ENCODE results near the gene CCDC14.
"Not testable (repeated sequence)": the region's sequence is repeated elsewhere in the genome, so short reads cannot be mapped to it uniquely, and the experiment has no call there.

CCDC14 gene

GRCh38 chr3:123899300-123899865 is 61.6 kb downstream of the CCDC14 start:
- DNase-seq: no peak

- no peak for DNase-seq
Observed at GRCh38 chr3:123893012-123893411, 68.0 kb downstream of the CCDC14 start.

- DNase-seq: no peak
Observed at GRCh38 chr3:123892195-123892594, 68.8 kb downstream of the CCDC14 start.

DNA sequence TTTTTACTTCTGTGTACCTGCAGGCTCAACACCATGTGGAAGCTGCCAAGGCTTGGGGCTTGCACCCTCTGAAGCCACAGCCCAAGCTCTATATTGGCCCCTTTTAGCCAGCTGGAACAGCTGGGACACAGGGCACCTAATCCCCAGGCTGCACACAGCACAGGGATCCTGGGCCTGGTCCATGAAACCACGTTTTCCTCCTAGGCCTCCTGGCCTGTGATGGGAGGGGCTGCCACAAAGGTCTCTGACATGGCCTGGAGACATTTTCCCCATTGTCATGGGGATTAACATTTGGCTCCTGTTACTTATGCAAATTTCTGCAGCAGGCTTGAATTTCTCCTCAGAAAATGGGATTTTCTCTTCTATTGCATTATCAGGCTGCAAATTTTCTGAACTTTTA is 70.0 kb downstream of the CCDC14 start:
- not testable (repeated sequence) for DNase-seq

GRCh38 chr3:123890162-123890561 is 70.9 kb downstream of the CCDC14 start:
- not testable (repeated sequence) for DNase-seq

DNA sequence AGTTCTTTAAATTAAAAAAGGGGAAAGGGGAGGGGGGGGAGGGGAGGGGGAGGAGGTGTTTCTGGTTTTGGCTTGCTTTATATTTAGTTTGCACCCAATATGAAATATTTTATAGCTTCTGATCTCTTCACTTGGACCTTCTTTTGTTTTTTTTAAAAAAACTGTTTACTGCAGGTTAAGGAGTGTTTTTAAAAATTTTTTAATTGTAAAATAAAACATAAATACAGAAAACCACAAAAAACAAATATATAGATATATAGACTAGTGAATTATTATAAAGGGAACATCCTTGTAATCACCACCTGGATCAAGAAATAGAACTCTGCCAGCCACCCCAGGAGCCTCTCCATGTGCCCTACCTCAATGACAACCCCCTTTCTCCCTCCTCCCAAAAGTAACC is 76.0 kb downstream of the CCDC14 start:
- DNase-seq: no peak

DNA sequence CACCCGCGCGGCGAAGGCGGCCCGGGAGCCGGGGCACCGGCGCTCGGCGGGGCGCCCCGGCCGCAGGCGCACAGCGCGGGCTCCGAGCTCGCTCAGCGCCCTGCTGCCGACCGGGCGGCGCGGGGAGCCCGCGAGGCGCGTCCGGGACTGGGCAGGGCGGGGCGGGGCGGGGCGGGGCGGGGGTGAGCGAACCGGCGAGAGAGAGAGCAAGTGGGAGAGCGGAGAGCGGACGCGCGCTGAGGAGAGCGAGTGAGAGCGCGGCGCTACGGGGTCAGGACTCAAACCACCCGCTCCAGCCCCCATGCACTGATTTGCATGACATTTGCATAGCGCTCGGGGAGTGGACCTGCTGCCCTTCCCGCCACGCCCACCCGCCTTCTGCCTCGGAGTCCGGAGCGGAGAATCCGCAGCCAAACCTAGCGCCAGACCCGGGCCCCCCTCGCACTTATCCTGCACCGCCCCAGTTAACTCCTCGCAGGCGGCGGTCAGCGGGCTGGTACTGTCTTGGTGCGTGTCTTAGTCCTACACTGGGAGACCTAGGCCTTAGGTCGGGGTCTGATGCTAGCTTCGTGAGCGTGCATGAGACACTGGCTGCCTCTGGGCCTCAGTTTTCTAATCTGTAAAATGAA is 76.7 kb downstream of the CCDC14 start, which contains the start of gene MYLK:
MYLK (minus strand) TSS at position 130 of the 629 bp plus-strand sequence. CDS start 90,491 bp downstream, outside the sequence.
- DNase-seq: no peak

- no peak for DNase-seq
Observed at GRCh38 chr3:123883701-123884202, 77.3 kb downstream of the CCDC14 start.

DNA sequence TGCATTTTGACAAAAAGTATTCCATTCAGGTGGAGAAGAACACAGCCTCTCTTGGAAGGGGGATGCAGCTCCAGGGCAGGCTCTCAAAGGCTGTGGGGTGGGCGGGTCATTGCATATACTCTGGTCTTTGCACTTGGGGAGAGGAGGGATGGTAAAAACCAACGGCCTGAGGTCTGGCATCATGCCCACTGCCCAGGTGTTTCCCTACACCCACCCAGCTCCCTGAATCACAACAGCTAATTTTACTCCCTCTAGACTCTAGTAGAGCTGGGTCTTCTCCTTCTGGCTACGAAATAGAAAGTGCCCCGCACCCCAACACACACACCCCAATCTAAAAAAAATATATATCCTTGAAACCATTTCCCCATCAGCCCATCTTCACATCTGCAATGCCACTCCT is 77.9 kb downstream of the CCDC14 start:
- no peak for DNase-seq

DNA sequence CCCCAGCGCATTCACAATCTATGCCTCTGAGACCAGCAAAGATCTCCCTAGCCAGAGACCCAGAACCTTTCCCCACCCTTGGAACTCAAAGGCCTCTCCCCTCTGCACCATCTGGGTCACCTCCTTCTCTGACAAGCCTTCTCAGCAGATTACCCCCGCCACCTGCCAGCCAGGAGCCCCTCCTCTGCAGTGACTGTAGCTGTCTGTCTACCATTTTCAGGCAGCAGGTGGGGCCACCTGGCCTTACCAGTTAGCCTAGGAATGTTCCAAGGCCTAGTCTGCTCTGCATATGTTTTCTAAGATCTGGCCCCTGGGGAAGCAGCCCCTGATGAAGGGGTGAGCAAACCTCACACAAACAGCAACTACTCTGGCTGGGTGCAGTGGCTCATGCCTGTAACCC is 79.3 kb downstream of the CCDC14 start:
- no peak for DNase-seq

GRCh38 chr3:123880998-123881561 is 79.9 kb downstream of the CCDC14 start:
- no peak for DNase-seq

DNA sequence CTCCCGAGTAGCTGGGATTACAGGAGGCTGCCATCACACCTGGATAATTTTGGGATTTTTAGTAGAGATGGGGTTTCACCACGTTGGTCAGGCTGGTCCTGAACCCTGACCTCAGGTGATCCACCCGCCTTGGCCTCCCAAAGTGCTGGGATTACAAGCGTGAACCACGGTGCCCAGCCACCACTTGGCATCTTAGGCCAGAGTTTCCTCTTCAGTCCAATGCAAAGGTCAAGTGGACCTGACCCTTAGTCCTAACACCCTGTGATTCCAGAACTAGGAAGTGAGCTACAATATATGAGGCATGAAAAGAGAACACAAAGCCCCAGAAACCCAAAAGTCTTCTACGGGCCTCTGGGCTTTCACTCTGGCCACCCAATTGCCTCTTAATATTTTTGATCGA is 82.2 kb downstream of the CCDC14 start:
- no peak for DNase-seq

GRCh38 chr3:123877965-123878364 is 83.1 kb downstream of the CCDC14 start:
- no peak for DNase-seq

- DNase-seq: no peak
Observed at GRCh38 chr3:123877466-123877865, 83.6 kb downstream of the CCDC14 start.

DNA sequence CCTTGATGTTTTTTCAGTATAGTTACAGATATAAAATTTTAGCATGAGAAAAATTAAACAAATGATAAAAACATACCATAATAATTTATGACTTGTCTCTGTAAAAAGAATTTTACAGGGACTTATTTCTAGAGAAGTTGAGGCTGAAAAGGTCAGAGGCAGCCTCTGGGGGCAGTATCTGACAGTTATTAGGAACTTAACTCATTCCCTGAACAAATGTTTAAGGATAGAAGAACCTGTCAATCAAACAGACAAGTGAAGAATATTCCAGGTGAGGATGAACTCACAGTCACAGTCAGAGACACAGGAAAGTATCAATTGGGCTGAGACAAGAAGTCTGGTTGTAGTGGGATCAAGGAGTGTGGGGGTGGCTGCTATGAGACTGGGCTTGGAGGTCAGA is 84.2 kb downstream of the CCDC14 start:
- DNase-seq: peak; percentile 3

DNA sequence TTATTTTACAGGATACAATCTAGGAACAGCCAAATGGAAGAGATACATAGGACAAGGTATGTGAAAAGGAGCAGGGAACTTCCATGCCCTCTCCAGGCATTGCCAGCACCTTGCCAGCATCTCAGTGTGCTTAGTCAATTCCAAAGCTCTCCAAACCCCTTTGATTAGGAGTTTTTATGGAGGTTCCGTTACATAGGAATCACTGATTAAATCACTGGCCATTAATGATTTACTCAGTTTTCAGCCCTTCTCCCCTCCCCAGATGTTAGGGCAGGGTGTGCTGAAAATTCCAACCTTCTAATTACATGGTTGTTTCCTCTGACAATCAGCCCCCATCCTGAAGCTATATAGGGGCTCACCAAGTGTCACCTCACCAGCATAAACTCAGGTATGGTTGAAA is 88.4 kb downstream of the CCDC14 start:
- DNase-seq: no peak

DNA sequence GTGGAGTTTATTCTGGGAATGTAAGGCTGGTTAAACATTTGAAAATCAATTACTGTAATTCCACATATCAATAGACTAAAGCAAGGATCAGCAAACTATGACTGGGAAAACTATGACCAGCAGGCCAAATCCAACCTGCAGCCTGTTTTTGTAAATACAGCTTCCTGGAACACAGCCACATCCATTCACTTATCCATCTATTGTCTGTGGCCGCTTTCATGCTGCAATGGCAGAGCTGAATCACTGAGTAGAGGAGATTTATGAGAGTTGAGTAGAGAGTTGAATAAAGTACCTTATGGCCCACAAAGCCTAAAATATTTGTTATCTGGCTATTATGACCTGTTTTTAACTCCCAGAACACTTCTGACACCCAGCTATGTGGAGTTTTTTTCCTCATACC is 89.1 kb downstream of the CCDC14 start:
- DNase-seq: no peak

- no peak for DNase-seq
Observed at GRCh38 chr3:123870033-123870432, 91.0 kb downstream of the CCDC14 start.

- no peak for DNase-seq
Observed at GRCh38 chr3:123869165-123869564, 91.9 kb downstream of the CCDC14 start.

GRCh38 chr3:123864706-123865105 is 96.3 kb downstream of the CCDC14 start:
- DNase-seq: no peak

Data from OCI-M1 (cell line).